HEK293 (cell line): ENCODE measurements around the gene KRT27.
A peak's percentile ranks its signal among the peaks of the same experiment; 100 is the strongest.

Experiments
- HOXD13 ChIP-seq: sonication (generic); formaldehyde crosslinking; IDR thresholded peaks from 2 replicates; pipeline ENCODE4 v1.8.0; 2022; ENCODE audit warnings: missing genetic modification reagents, borderline replicate concordance
- PRDM4 ChIP-seq: fragments of 450-650 bp; formaldehyde crosslinking; IDR thresholded peaks from 2 replicates; pipeline ENCODE4 v1.5.1; 2017; ENCODE audit warnings: missing biosample characterization, missing genetic modification characterization
- PRDM6 ChIP-seq: fragments of 450-650 bp; formaldehyde crosslinking; IDR thresholded peaks from 2 replicates; pipeline ENCODE4 v1.5.1; 2017; ENCODE audit warnings: missing biosample characterization, missing genetic modification characterization
- RBAK ChIP-seq: fragments of 450-650 bp; formaldehyde crosslinking; IDR thresholded peaks from 2 replicates; pipeline ENCODE4 v1.5.1; 2016; ENCODE audit warnings: missing biosample characterization, missing genetic modification characterization
- ZBTB21 ChIP-seq: fragments of 450-650 bp; formaldehyde crosslinking; IDR thresholded peaks from 2 replicates; pipeline ENCODE4 v1.5.1; 2017; ENCODE audit warnings: missing biosample characterization, missing genetic modification characterization
- ZEB2 ChIP-seq: fragments of 450-650 bp; formaldehyde crosslinking; IDR thresholded peaks from 2 replicates; pipeline ENCODE4 v1.5.1; 2016; ENCODE audit warnings: missing biosample characterization, missing genetic modification characterization
- ZFHX2 ChIP-seq: fragments of 450-650 bp; formaldehyde crosslinking; conservative IDR thresholded peaks from 2 replicates; pipeline ENCODE4 v1.5.1; 2016; ENCODE audit warnings: missing biosample characterization, missing genetic modification characterization
- ZFP41 ChIP-seq: fragments of 450-650 bp; formaldehyde crosslinking; IDR thresholded peaks from 2 replicates; pipeline ENCODE4 v1.5.1; 2016; ENCODE audit warnings: missing biosample characterization, missing genetic modification characterization, borderline replicate concordance
- ZFP69B ChIP-seq: fragments of 450-650 bp; formaldehyde crosslinking; IDR thresholded peaks from 2 replicates; pipeline ENCODE4 v1.5.1; 2016; ENCODE audit warnings: missing biosample characterization, missing genetic modification characterization
- ZNF112 ChIP-seq: fragments of 450-650 bp; formaldehyde crosslinking; IDR thresholded peaks from 2 replicates; pipeline ENCODE4 v1.5.0; 2017; ENCODE audit warnings: missing biosample characterization, missing genetic modification characterization
- ZNF133 ChIP-seq: fragments of 450-650 bp; formaldehyde crosslinking; IDR thresholded peaks from 2 replicates; pipeline ENCODE4 v1.5.1; 2016; ENCODE audit warnings: missing biosample characterization, missing genetic modification characterization
- ZNF174 ChIP-seq: fragments of 450-650 bp; formaldehyde crosslinking; IDR thresholded peaks from 2 replicates; pipeline ENCODE4 v1.5.0; 2017; ENCODE audit warnings: missing biosample characterization, mild to moderate bottlenecking, missing genetic modification characterization
- ZNF175 ChIP-seq: fragments of 450-650 bp; formaldehyde crosslinking; IDR thresholded peaks from 2 replicates; pipeline ENCODE4 v1.5.1; 2016; ENCODE audit warnings: missing biosample characterization, missing genetic modification characterization
- ZNF19 ChIP-seq: fragments of 450-650 bp; formaldehyde crosslinking; IDR thresholded peaks from 2 replicates; pipeline ENCODE4; 2016; ENCODE audit warnings: missing biosample characterization, missing genetic modification characterization, low read depth
- ZNF202 ChIP-seq: fragments of 450-650 bp; formaldehyde crosslinking; IDR thresholded peaks from 2 replicates; pipeline ENCODE4 v1.5.1; 2016; ENCODE audit warnings: missing biosample characterization, missing genetic modification characterization, borderline replicate concordance
- ZNF266 ChIP-seq: fragments of 450-650 bp; formaldehyde crosslinking; IDR thresholded peaks from 2 replicates; pipeline ENCODE4 v1.5.1; 2016; ENCODE audit warnings: missing biosample characterization, missing genetic modification characterization, low read depth
- ZNF280D ChIP-seq: fragments of 450-650 bp; formaldehyde crosslinking; IDR thresholded peaks from 2 replicates; pipeline ENCODE4 v1.5.1; 2016; ENCODE audit warnings: missing biosample characterization, missing genetic modification characterization
- ZNF335 ChIP-seq: fragments of 450-650 bp; formaldehyde crosslinking; conservative IDR thresholded peaks from 2 replicates; pipeline ENCODE4 v1.5.1; 2016; ENCODE audit warnings: missing biosample characterization, missing genetic modification characterization
- ZNF426 ChIP-seq: fragments of 450-650 bp; formaldehyde crosslinking; IDR thresholded peaks from 2 replicates; pipeline ENCODE4 v1.5.1; 2017; ENCODE audit warnings: missing biosample characterization, missing genetic modification characterization, mild to moderate bottlenecking, inconsistent platforms, moderate library complexity
- ZNF488 ChIP-seq: fragments of 450-650 bp; formaldehyde crosslinking; IDR thresholded peaks from 2 replicates; pipeline ENCODE4 v1.5.1; 2016; ENCODE audit warnings: missing biosample characterization, missing genetic modification characterization
- ZNF501 ChIP-seq: fragments of 450-650 bp; formaldehyde crosslinking; IDR thresholded peaks from 2 replicates; pipeline ENCODE4 v1.5.1; 2016; ENCODE audit warnings: missing biosample characterization, missing genetic modification characterization
- ZNF518A ChIP-seq: fragments of 450-650 bp; formaldehyde crosslinking; conservative IDR thresholded peaks from 2 replicates; pipeline ENCODE4 v1.5.1; 2016; ENCODE audit warnings: low read depth, missing biosample characterization, missing genetic modification characterization
- ZNF610 ChIP-seq: fragments of 450-650 bp; formaldehyde crosslinking; IDR thresholded peaks from 2 replicates; pipeline ENCODE4 v1.5.1; 2016; ENCODE audit warnings: missing biosample characterization, missing genetic modification characterization, borderline replicate concordance
- ZNF677 ChIP-seq: fragments of 450-650 bp; IDR thresholded peaks from 2 replicates; pipeline ENCODE4 v1.5.0; 2018; ENCODE audit warnings: missing biosample characterization, mild to moderate bottlenecking, missing genetic modification characterization, moderate library complexity
- ZNF791 ChIP-seq: fragments of 450-650 bp; formaldehyde crosslinking; IDR thresholded peaks from 2 replicates; pipeline ENCODE4 v1.5.1; 2016; ENCODE audit warnings: missing biosample characterization, missing genetic modification characterization
- ZSCAN16 ChIP-seq: fragments of 450-650 bp; formaldehyde crosslinking; IDR thresholded peaks from 2 replicates; pipeline ENCODE4 v1.5.1; 2016; ENCODE audit warnings: missing biosample characterization, missing genetic modification characterization
- ZSCAN30 ChIP-seq: fragments of 450-650 bp; IDR thresholded peaks from 2 replicates; pipeline ENCODE4 v1.5.1; 2018; ENCODE audit warnings: missing biosample characterization, mild to moderate bottlenecking, missing genetic modification characterization, moderate library complexity

KRT27 gene

GRCh38 chr17:40818733-40819527 lies 36.6 kb upstream of the KRT27 start (continued):
- TF ChIP-seq ZNF518A (tag by site-specific recombination) (peak; percentile 99), ZNF174 (tag by site-specific recombination) (no peak), ZNF112 (tag by site-specific recombination) (no peak), ZNF335 (tag by site-specific recombination) (peak; percentile 69), HOXD13 (CRISPR knock-in tag) (no peak), ZFHX2 (tag by site-specific recombination) (peak; percentile 50; the same call in 1 of the 2 replicates), ZNF202 (tag by site-specific recombination) (no peak), ZNF280D (tag by site-specific recombination) (no peak), ZFP69B (no peak), ZSCAN16 (tag by site-specific recombination) (no peak), RBAK (no peak), ZNF426 (tag by site-specific recombination) (no peak), ZNF19 (tag by site-specific recombination) (no peak), ZNF501 (tag by site-specific recombination) (0 out of 2 replicates have a peak, but pooled peaks have one; percentile 23), ZNF175 (tag by site-specific recombination) (no peak), ZNF610 (tag by site-specific recombination) (no peak), ZNF133 (no peak), ZNF791 (tag by site-specific recombination) (no peak), PRDM4 (no peak), ZNF266 (no peak), ZNF488 (no peak), ZBTB21 (no peak), PRDM6 (tag by site-specific recombination) (no peak), ZSCAN30 (tag by site-specific recombination) (peak; percentile 41; the same call in 1 of the 2 replicates), ZNF677 (no peak), ZFP41 (no peak), ZEB2 (tag by site-specific recombination) (peak; percentile 50; the same call in 1 of the 2 replicates)
